Measurements from ENCODE around the gene REST.

Gene REST

DNA sequence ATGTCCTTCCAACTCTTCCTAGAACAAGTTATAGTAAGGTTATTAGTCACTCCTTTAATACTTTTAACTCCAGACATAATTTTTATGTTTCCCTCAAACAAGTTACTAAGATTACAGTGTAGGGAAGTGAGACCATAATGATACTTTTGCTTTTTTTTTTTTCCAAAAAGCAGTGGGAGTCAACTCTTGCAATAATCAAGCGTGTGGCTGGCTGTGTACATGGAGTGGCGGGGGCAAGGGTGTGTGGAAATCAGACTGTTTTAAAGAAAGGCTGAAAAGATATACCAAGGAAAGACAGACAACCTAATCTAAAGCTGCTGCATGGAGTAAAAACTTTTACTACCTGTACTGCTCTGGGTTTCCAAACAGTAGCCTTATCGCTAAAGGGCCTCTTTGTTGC lies 65.6 kb downstream of the REST start:
- FAIRE-seq (no peak), DNase-seq (ENCODE audit: insufficient read length, low spot score) (no peak)

DNA sequence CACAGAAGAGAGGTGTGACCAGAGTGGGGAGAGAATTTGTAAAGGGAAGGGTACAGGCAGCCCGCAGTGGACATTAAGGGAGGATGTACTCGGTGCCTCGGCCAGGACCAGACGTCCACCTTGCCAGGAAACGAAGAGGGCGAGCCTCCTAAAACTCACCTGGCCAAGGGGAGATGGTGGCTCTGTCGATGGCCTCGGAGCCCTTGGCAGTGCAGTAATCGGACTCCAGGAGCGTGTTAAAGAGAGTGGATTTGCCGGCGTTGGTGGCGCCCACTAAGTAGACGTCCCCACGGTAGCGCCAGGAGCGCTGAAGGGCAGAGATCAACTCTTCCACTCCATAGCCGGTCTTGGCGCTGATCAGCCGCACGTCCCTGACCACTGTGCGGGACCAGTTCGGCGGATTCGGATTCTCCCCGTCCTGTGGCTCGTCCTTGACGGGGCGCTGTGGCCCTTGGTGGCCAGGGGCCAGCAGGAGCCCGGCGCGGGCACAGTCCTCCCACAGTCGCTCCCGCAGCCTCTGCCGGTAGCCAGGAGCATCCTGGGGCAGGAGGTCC lies 68.7 kb downstream of the REST start:
- FAIRE-seq (no peak), DNase-seq (ENCODE audit: insufficient read length, low spot score) (no peak)

DNA sequence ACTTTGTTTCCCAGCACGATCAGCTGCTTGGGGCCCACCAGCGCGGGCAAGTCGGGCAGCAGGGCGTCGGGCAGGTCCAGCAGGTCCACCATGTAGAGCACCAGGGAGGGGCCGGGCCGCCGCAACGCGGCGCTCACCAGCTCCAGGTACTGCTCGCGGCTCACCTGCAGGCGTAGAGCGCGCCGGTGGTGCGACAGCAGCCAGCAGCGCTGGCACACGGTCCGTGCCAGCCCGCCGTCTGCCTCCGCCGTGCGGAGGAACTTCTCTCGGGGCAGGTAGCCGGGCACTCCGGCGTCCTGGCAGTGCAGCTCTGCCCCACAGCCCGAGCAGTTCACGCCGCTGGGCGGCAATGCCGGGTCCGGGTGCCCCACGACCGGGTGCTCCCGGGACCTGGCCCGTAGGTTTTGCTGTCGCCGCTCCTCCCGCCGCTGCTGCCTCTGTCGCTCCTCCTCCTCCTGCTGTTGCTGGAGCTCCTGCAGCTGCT lies 69.2 kb downstream of the REST start:
- FAIRE-seq, result no peak
- no peak for DNase-seq (ENCODE audit: insufficient read length, low spot score)

DNA sequence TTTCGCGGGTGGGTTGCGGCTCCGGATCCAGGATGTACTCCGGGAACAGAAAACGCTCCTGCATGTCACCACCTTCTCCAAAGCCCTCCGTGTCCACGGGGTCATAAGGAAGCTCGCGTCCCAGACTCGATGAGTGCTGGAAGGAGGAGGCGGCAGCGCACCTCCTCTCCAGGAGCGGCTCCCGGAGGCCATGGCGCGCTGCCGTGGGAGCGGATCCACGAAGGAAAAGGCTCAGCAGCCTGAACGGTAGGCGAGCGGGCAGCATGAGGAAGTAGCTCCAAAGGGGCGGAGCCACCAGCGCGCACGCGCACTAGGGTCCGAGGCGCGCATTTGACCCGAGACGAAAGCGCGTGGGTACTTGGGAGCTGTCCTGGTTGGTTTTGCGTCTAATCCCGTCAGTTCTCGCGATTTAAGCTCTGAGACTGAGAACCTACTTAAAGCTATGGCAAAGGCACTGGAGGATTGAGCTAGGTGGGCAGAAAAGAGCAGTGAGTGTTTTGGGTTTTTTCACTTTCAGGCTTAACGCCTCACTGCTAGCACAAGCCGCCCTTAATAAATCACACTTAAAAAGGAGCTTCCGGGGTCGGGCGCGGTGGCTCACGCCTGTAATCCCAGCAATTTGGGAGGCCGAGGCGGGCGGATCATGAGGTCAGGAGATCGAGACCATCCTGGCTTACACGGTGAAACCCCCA lies 69.8 kb downstream of the REST start, which contains the start of gene NOA1:
Gene NOA1 (minus strand): TSS at position 286 of the 692 bp plus-strand sequence. CDS start 21 bp downstream, at position 265.
- FAIRE-seq (peak; percentile 42), DNase-seq (ENCODE audit: insufficient read length, low spot score) (peak; percentile 90)

DNA sequence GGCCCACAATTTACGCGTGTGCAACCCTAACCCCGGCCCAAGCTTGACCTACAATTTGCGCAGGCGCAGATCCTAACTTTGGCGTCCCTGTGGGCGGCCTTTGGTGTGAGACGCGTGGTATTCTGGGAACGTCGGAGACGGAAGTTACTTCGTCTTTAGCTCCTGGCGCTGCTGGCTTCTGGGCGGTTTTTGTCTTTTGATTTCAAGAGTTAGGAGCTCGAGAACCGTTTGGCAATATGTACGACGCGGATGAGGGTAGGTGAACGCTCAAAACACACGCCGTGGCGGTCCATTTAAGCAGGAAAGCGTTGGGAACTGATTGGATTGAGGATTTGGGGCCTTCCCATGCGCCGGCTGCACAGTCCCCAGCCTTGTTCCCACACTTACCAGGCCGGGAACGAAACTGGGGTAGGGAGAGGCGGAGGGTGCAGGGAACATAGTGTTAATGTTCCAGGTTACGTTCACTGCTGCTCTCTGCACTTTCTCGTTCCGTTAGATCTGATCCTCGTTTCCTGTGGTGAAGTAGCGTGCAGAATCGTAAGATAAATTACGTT lies 71.1 kb downstream of the REST start, which contains the start of gene POLR2B:
Gene POLR2B (plus strand): TSS at position 147 of the 554 bp plus-strand sequence. CDS start 90 bp downstream, at position 237.
- DNase-seq (ENCODE audit: insufficient read length, low spot score) (peak; percentile 75), FAIRE-seq (no peak)

DNA sequence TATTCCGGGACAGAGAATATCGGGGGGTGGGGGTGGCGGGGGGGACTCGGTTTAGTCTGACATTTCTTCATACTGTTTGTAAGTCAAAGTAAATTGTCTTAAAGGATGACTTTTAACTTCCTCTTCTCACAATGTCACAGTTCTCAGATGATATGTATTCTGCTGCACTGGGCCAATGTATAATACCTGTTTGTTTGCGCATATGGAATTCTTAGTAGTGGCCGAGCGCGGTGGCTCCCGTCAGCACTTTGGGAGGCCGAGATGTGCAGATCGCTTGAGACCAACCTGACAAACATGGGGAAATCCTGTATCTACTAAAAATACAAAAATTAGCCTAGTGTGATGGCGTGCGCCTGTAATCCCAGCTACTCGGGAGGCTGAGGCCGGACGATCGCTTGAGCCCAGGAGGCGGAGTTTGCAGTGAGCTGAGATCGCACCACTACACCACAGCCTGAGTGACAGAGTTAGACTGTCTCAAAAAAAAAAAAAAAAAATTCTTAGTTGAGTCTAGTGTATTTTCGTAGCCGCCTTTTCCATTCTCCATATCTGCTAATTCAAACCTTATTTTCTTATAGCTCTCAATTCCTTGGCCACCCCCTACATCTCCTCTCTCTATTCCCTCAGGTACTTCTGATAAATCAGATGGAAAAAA lies 71.8 kb downstream of the REST start:
- DNase-seq (ENCODE audit: insufficient read length, low spot score), result no peak
- FAIRE-seq, result no peak

DNA sequence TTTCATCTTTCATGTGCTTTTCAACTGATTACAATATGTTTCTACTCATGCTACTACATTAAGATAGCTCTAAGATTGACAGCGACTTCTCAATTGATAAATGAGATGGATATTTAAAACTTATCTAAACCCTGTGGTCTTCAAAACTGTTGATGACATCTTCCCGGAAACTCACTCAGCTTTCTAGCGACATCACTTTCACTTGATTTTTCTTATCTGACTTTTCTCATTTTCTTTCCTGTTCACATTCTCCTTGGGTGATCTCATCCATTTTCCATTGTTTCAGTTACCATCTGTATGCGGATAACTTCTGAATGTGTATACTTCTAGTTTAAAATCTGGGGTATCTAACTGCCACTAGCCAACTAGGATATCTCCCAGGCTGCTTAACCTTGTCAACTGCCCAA lies 74.1 kb downstream of the REST start:
- peak; percentile 6 for DNase-seq (ENCODE audit: insufficient read length, low spot score)
- FAIRE-seq, result no peak

DNA sequence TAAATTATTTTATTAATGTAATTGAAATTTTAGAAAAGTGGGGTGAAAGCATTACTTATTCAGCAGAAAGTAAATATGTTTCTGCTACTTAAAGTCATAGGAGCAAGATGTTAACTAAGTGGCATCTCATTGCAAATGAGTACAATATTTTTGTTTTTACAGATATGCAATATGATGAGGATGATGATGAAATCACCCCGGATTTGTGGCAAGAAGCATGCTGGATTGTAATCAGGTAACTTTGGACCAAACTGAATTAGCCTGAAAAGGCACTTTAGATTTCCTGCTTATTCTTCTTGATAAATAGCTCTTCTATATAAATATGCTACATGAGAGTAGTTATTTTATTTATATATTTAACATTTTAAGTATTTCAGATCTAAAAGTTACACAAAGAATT lies 78.5 kb downstream of the REST start:
- FAIRE-seq, result no peak
- no peak for DNase-seq (ENCODE audit: insufficient read length, low spot score)

DNA sequence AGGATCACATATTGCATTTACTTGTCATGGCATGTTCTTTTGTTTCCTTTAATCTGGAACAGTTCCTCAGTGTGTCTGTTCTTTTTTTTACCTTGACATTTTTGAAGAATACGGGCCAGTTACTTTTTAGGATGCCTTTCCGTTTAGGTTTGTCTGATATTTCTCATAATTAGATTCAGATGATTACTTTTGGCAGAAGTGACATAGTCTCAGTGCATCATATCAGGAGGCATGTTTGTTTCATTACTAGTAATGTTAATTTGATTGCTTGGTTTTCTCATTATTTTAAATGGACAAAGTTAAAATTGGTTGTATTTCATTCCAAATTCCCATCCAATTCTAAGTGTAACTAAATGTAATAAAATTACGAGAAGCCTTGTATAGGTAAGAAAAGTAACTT lies 79.3 kb downstream of the REST start:
- FAIRE-seq (no peak), DNase-seq (ENCODE audit: insufficient read length, low spot score) (no peak)

DNA sequence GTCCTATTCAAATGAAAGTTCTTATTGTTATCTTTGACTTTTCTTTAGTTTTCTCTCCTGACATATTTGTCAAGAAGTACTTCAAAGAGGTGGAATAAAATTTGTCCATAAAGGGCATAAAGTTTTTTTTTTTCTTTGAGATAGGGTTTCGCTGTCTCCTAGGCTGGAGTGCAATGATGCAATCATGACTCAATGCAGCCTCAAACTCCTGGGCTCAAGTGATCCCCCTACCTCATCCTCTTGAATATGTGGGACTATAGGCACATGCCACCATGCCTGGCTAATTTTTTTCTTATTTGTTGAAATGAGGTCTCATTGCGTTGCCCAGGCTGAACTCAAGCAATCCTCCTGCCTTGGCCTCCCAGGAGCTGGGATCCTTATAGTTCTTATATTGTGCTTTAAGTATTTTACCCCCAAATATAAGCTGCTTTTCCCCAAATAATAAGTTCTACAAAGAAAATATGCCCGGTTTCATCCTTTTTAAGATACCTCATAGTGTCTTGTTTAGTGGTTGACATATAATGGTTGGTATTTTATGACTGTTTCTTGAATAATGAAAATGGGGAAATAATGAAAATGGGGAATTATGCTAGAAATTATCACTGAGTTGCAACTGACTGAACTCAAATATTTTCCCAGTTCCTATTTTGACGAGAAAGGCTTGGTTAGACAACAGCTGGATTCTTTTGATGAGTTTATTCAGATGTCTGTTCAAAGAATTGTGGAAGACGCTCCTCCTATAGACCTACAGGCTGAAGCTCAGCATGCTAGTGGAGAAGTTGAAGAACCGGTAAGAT lies 82.6 kb downstream of the REST start:
- FAIRE-seq, result no peak
- DNase-seq (ENCODE audit: insufficient read length, low spot score), result no peak

DNA sequence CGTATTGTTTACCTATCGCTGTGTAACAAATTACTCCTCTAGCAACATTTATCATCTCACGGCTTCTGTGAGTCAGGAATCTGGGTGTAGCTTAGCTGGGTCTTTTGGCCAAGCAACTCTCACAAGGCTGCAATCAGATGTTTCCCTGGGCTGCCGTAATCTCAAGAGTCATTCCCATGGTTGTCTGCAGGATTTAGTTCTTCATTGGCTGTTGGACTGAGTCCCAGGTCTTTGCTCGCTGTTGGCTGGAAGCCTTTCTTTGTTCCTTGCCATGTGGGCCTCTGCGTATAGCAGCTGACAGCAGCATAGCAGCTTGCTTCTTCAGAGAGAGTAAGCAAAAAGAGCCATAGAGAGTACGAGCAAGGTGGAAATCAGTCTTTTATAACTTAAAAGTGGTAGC lies 87.8 kb downstream of the REST start:
- FAIRE-seq, result no peak
- no peak for DNase-seq (ENCODE audit: insufficient read length, low spot score)

DNA sequence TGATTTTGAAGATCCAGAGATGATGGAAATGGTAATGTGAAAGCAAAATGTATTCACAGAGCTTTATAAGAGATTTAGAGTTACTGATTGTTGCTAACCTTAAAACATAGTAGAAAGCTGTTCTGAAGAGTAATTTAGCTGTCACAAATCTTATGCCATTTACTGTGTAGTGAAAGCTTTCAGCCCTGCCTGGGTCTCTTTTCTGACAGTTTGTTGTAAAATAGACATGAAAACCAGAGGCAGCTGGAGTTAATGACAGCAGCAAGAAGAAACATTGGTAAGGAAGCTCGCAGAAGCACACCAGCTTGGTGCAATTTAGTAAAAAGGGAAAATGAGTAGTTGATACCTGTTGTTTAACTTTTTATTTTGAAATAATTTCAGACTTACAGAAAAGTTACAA lies 92.1 kb downstream of the REST start:
- FAIRE-seq (no peak), DNase-seq (ENCODE audit: insufficient read length, low spot score) (no peak)

DNA sequence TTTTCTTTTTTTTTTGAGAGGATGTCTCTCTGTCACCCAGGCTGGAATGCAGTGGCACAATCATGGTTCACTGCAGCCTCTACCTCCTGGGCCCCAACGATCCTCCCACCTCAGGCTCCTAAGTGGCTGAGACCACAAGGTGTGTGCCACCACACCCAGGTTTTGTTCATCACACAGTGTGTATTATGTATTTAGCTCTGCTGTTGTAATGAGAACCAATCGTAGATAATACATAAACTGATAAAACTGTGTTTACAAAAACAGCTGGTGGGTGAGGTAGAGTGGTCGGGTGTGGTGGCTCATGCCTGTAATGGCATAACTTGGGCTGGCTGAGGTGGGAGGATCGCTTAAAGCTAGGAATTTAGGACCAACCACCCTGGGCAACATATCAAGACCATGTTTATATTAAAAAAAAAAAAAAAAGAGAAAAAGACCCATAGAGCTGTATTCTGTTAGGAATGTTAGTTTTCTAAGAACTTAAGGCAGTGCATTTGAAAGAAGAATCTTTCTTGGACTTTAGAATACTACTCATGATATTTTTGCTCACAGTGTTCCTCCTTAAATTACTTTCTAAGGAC lies 105.9 kb downstream of the REST start:
- FAIRE-seq (no peak), DNase-seq (ENCODE audit: insufficient read length, low spot score) (no peak)
